Mesothelial cell of epicardium (in vitro differentiated cells): ENCODE results near the gene USPL1. TPM values are rescaled to one million over a fixed set of nuclear protein-coding genes. Genes with fewer than 3 reads are reported as not detected.

ENCODE experiments used
- DNase-seq, 2 experiments: peaks; one replicate each; pipeline ENCODE4 v3.0.0; 2021; ENCODE audit warnings: low spot score in 2 of 2; ENCODE audit not compliant: unreplicated experiment in 2 of 2
- H3K27ac Mint-ChIP-seq: 2 replicates; pipeline ENCODE4 v1.8.0; 2021; ENCODE audit warnings: mixed read lengths
- H3K27me3 Mint-ChIP-seq: 2 replicates; pipeline ENCODE4 v1.8.0; 2021; ENCODE audit warnings: low read depth, mixed read lengths
- H3K36me3 Mint-ChIP-seq: 2 replicates; pipeline ENCODE4 v1.8.0; 2021; ENCODE audit warnings: mixed read lengths
- H3K4me1 Mint-ChIP-seq: 2 replicates; pipeline ENCODE4 v1.8.0; 2021; ENCODE audit warnings: mixed read lengths
- H3K4me3 Mint-ChIP-seq: 2 replicates; pipeline ENCODE4 v1.8.0; 2021; ENCODE audit warnings: mild to moderate bottlenecking, moderate library complexity, mixed read lengths
- H3K9me3 Mint-ChIP-seq: 2 replicates; pipeline ENCODE4 v1.8.0; 2021; ENCODE audit warnings: mixed read lengths
- total RNA-seq: library from RNA; stranded (reverse); gene quantifications from 3 replicates; pipeline ENCODE4 v1.2.1, GENCODE V29; 2021
- TF ChIP-seq, protein P1 (sequence below): fragments of 200-600 bp; sonication (generic); IDR thresholded peaks from one replicate; pipeline ENCODE4 v1.5.0; 2021; ENCODE audit warnings: antibody characterized with exemption; ENCODE audit not compliant: unreplicated experiment

USPL1 gene
- total RNA-seq, 1 donor from 2014 or later = 21.4 TPM

DNA sequence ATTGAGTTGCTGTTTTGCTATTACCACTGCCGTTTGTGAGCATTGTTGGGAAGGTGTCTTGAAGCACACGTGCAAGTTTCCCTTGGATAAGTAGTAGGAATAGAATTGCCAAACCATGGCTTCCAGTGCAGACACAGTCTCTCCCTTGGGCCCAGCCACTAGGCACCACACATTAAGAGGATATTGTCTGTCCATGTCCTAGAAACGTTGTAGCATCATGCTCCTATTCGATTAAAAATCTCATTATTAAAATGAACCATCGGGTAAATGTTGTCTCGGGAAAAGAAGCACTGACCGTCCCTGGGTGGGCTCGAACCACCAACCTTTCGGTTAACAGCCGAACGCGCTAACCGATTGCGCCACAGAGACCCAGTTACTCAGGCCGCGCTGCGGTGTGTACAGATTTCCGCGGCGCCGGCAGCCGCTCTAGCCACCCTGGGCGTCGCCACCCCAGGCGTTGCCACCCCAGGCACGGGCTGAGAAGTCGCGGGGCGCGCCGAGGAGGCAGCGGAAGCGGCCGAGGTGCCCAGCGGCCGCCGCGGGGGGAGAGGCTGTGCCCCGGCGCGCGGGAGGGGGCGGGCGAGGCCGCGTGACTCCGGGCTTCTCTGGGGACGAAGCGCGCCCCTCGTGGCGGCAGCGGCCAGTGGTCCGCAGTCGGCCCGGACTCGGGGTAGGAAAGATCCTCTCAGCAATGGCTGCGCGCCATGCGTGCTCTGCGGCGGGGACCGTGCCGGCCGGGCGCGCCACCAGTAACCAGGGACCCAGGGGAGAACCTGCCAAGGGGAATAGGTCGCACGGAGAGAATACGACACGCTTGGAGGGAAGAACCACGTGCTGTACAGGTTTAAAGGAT is 56.2 kb downstream of the USPL1 start:
- H3K9me3 Mint-ChIP-seq = no peaks in the 10 kb centered on the region
- H3K4me1 Mint-ChIP-seq = peaks cover 8% of the 10 kb centered on the region
- H3K27ac Mint-ChIP-seq = peak overlapping the region; percentile 87
- H3K4me3 Mint-ChIP-seq = peak overlapping the region; percentile 86
- no peaks in the 10 kb centered on the region for H3K27me3 Mint-ChIP-seq
- H3K36me3 Mint-ChIP-seq = no peaks in the 10 kb centered on the region
- peak; percentile 75 to 93 for DNase-seq
- TF ChIP-seq, protein P1, sequence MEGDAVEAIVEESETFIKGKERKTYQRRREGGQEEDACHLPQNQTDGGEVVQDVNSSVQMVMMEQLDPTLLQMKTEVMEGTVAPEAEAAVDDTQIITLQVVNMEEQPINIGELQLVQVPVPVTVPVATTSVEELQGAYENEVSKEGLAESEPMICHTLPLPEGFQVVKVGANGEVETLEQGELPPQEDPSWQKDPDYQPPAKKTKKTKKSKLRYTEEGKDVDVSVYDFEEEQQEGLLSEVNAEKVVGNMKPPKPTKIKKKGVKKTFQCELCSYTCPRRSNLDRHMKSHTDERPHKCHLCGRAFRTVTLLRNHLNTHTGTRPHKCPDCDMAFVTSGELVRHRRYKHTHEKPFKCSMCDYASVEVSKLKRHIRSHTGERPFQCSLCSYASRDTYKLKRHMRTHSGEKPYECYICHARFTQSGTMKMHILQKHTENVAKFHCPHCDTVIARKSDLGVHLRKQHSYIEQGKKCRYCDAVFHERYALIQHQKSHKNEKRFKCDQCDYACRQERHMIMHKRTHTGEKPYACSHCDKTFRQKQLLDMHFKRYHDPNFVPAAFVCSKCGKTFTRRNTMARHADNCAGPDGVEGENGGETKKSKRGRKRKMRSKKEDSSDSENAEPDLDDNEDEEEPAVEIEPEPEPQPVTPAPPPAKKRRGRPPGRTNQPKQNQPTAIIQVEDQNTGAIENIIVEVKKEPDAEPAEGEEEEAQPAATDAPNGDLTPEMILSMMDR = peak; percentile 74

DNA sequence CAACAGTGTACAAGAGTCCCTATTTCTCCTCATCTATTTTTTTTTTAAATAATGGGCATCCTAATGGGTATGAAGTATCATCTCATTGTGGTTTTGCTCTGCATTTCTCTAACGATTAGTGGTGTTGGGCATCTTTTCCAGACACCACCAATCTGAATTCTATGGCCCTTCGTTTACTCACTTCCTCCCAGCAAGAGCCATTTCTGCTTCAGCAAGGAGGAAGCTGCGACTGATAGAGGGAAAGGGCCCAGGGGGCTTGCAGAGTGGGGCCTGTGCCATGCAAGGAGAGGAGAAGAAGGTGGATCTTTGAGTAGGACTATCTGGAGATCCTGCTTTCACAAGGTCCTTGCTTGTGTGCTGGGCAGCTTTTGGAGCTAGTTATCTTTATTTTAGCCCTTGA is 58.0 kb downstream of the USPL1 start:
- no peaks in the 10 kb centered on the region for H3K9me3 Mint-ChIP-seq
- H3K27me3 Mint-ChIP-seq = no peaks in the 10 kb centered on the region
- TF ChIP-seq, protein P1 = no peak
- peaks cover 8% of the 10 kb centered on the region for H3K4me1 Mint-ChIP-seq
- DNase-seq = no peak
- H3K4me3 Mint-ChIP-seq = no peak overlapping the region
- no peaks in the 10 kb centered on the region for H3K36me3 Mint-ChIP-seq
- no peak overlapping the region for H3K27ac Mint-ChIP-seq

DNA sequence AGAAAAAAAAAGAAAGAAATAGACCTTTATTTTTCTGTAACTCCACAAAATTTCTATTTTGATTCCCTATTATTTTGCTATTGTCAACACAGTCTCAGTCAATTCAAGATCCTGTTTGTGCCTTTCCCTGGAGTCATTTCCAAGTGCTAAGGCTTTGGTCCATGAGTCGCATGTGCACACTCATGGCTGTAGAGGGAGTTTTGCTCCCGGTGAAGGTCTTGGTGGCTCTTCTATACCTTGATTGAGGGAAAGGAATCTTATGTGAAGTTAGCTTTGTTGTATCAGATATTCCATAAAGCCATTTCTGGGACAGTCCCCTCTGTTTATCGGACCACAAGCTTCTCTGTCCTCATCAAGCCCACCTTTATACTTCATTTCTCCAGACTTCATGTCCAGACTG is 59.0 kb downstream of the USPL1 start:
- Mint-ChIP-seq H3K27me3 (no peaks in the 10 kb centered on the region), H3K36me3 (no peaks in the 10 kb centered on the region), H3K9me3 (no peaks in the 10 kb centered on the region), H3K27ac (no peak overlapping the region), H3K4me3 (no peak overlapping the region), H3K4me1 (peaks cover 8% of the 10 kb centered on the region)
- TF ChIP-seq, protein P1 = no peak
- DNase-seq = no peak

DNA sequence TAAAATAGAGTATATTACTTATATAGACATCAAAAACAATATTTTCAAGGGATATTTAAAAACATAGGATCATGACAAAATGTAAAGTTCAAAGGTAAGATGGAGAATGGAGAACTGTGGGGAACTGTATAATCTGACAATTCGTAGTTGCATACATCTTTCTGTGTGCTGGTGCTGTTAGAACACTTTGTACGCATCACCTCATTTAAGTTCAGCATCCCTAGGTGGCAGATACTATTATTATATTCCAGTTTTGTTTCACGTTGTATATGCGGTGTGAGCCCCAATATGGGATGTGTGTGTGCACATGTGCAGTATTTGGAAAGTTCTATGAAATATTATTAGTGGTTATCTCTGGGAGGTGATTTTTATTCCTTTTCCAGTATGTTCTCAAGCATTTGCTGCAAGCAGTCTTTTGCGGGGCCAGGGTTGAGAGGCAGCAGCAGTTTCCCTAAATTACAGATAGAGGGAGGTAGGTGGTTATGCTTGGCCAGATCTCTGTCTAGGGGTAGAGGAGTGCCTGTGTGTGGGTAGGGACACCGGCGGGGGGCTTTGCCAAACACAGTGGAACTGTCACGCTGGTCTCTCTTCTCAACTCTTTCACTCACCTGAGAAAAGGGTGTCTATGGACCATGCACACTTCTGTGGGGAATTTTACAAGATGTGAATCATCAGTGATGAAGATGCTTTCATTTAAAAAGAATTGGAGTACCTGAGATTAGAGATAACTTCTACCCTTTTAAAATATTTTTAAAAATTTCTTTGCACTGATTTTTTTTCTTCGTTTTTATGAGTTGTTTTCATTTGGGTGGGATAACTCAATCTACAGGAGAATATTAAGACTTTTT is 62.0 kb downstream of the USPL1 start:
- no peak for DNase-seq
- no peaks in the 10 kb centered on the region for H3K9me3 Mint-ChIP-seq
- TF ChIP-seq, protein P1 = peak; percentile 35
- no peak overlapping the region for H3K27ac Mint-ChIP-seq
- H3K4me1 Mint-ChIP-seq = peaks cover 9% of the 10 kb centered on the region
- H3K27me3 Mint-ChIP-seq = no peaks in the 10 kb centered on the region
- H3K36me3 Mint-ChIP-seq = no peaks in the 10 kb centered on the region
- no peak overlapping the region for H3K4me3 Mint-ChIP-seq

DNA sequence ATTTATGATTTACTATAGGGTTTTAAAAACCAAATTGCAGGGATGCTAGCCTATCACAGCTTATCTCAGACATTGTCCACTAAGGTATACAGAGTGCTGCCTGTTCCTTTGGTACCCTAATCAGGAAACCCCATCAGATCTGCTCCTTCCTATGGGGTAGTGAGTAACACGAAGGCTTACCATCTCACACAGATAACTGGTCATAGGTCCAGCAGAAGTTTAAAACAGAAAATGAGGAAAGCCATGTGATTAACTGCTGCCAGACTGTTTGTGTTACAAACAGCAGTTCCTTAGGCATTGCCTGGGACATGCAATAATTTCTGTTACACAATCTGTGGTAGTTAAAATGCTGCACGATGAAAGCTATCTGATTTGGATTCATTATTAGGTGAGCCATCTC is 64.1 kb downstream of the USPL1 start:
- TF ChIP-seq, protein P1 = no peak
- no peak for DNase-seq
- Mint-ChIP-seq H3K4me1 (peaks cover 9% of the 10 kb centered on the region), H3K27ac (no peak overlapping the region), H3K9me3 (no peaks in the 10 kb centered on the region), H3K36me3 (no peaks in the 10 kb centered on the region), H3K4me3 (no peak overlapping the region), H3K27me3 (no peaks in the 10 kb centered on the region)
